Stimulated activated CD4-positive, alpha-beta T cell treated with anti-CD3 and anti-CD28 coated beads, Interleukin-15, amount 100 ng/mL, for 24 hours (primary cell): ENCODE results near the gene KCNA10.
A peak's percentile ranks its signal among the peaks of the same experiment; 100 is the strongest.

Source experiments
- DNase-seq: peaks from one replicate; pipeline ENCODE4 v3.0.0-alpha.2; 2020

The KCNA10 gene

DNA sequence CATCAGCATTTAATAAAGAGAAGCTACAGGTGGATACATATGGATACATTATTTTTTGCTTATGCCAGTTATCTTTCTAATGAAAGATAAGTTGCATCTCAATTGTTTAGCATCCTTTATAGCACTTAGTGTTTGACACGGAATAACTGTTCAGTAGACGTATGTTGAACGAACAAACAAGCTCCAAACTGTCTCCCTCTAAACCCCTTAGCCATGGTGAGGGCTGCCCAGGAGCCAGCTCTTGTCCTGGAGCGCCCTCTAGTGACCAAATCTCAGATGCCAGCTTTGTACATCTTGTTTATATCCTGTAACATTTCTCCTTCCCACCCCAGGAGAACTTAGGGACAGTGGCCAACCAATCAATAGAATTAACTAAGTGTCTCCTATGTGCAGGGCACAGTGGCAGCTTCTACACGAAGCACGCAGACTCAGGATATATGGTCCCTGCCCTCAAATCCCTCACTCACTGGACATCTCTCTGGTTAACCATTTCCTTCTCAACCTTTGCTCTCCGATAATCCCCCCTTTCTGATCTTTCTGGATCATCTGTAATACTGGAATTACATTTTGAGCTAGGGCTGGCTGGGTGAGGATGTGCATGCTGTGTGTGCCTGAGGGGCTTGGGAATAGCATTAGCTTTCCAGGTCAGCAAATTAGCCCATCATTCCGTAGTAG, 22.9 kb downstream of the KCNA10 start:
- peak; percentile 86 for DNase-seq

DNA sequence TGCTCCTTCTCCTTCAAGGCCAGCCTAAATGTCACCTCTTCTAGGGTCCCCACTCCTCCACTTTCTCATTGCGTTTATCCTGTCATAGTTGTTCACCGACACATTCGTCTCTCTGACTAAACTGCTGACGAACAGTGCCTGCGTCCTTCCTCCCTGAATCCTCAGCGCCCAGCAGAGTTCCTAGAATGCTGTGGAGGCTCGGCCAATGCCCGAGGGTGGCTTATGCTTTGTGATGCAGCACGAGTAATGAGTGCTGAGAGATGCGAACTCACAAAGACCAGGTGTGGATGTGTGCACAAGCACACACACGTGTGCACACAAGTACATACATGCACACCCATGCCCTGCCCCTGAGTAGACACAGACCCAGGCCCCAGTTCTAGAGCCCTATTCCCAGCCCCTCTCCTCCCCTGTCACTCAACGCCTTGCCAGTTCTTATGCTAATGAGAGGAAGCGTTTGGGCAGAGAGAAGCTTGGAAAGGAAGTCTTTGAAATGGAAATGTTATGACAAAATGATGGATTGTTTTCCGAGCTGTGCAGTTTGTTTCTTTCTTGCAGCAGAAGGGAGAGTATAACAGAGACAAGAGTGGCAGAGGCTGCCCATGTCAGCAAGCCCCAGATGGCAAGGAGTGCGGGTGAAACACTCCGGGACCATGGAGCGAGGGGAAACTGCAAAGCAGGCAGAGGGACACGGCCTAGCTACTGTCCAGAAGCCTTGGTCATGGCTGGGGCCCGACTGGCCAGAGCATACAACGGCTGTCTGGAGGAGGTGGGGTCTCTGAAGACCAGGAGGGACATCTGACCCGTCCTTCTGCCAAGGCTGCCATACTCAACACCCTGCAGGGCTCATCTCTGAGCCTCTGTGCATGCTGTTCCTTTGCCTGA, 24.2 kb downstream of the KCNA10 start:
- no peak for DNase-seq

DNA sequence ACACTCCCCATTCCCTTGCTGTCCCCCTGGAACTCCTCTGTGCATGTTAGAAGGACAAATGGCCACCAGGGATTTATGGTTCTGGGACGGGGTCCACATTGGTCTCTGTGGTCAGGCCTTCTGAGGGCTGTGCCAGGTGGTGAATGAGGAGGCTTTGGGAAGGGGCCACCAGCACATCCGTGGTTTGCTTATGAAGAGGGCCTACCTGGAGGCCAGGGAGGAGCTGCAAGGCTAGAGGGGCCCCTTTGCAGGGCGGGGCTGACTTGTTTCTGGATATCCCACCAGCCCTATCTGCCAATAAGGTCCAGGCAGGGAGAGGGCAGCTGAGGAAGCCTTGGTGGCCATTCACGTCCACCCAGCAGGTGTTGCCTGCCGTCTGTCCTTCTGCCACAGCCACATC, 24.9 kb downstream of the KCNA10 start:
- DNase-seq: no peak

DNA sequence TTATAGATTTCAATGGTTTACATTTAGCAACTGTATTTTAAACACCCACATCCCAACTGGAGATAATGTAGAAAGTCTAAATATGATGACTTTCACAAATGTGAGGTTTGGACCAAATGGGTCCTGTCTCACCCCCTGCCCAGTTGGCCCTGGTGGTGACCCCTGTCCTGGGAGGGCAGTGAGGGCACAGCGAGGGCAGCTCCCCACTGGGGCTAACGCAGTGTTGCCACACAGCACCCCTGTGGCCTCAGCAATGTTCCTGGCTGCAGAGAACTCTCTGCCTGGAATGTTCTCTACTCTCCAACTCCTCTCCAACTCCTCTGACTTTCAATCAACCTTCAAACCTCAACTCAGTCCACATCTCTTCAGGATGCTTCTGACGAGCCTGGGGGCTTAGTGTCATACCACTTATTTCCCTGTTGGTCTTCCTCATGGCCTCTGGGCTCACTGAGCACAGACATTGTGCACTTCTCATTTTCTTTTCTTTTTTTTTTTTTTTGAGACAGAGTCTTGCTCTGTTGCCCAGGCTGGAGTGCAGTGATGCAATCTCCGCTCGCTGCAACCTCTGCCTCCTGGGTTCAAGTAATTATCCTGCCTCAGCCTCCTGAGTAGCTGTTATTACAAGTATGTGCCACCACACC, 25.8 kb downstream of the KCNA10 start:
- no peak for DNase-seq

DNA sequence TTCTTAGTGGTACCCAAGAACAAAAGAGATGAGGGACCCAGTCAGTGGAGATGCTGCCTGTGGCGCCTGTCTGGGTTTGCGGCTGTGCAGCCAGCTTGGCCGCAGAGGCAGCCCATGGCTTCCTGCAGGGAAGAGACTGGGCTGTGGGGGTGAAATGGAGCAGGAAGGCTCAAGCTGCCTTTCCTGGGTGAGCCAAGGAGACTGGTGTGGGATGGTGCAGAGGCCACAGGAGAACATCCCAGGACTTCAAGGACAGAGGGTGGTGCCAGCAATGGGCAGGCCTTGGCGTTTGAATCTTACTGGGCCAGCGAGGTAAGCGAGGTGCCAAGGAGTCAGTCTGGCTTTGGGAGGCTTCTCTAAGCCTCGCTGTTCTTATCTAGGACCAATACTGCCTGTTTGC, 26.4 kb downstream of the KCNA10 start:
- DNase-seq: no peak

DNA sequence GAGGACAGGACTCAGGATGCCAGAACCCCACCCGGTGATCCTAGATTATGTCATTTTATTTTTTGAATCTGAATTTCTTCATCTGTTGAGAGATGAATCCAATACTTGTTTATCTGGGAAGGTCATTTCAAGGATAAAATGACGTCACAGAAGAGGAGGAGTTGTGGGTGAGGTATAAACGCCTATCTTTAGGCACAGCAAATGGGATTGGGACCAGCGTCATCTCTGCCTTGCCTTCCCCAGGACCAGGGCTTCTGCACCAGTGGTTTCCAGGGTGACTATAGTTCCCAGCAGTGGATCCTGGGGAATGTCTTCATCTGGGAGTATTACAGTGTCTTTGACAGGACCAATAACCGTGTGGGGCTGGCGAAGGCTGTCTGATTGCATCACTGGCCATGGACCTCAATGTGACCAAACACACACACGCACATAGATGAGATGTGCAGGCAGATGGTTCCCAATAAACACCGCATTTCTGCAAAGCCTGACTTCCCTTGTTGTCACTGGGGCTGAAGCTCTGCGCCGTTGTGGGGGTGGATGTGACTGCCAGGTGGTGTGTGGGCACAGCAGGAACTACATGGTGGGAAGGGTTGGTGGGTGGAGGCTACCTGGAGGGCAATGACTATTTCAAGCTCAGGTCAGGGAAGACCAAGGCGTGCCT, 28.1 kb downstream of the KCNA10 start:
- DNase-seq: no peak

DNA sequence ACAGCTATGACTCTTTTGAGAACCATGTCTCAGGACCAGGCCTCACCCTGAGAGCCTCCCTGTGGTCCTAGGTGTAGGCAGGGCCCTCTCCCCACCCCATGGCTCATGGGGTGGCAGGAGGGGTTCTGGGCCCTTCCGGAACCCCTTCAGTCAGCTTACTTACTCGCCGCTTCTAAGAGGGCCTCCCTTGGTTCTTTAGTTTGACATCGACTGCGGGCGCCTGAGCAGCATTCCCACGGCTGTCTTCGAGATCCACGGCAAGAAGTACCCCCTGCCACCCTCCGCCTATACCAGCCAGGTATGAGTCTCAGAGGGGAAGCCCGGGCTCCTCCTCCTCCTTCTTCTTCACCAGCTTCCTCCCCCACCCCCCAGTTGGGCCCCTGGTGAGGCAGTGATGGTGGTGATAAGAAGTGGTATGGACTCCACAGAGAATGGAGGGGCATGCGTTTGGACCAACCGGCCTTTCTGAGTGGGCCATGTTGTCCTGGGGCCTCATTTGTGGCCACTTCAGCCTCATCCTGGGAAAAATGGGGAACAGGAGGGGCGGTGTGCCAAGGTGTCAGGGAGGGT, 28.9 kb downstream of the KCNA10 start:
- no peak for DNase-seq

DNA sequence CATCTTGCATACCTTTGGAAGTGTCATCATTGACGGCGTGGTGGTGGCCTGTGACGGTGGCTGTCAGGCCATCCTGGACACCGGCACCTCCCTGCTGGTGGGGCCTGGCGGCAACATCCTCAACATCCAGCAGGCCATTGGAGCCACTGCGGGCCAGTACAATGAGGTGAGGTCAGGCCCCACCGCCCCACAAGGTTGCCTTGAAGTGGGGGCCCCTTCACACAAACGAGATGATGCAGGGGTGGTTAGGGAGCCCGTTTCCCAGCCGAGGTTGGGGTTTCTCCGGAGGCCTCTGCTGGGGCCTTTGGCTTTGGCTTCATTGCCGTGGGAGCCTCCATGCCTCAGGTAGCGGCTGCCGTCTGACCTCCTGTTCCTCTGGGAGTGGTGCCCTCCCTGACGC, 29.6 kb downstream of the KCNA10 start:
- no peak for DNase-seq

DNA sequence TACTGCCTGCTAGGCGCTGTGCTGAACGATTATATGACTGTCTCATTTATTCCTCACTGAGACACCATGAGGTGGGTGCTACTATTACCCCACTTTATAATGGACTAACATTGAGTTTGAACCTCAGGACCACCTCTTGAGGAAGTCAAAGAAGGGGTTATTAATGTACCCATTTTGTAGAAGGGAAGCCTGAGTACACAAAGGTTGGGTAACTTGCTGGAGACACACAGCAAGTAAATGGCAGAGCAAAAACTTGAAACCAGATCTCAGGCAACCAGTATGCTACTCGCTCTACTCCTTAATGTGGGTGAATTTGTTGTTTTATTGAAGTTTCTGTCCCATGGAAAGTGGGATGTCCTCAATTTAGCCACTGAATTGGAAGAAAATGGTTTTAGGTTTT, 30.1 kb downstream of the KCNA10 start:
- no peak for DNase-seq

DNA sequence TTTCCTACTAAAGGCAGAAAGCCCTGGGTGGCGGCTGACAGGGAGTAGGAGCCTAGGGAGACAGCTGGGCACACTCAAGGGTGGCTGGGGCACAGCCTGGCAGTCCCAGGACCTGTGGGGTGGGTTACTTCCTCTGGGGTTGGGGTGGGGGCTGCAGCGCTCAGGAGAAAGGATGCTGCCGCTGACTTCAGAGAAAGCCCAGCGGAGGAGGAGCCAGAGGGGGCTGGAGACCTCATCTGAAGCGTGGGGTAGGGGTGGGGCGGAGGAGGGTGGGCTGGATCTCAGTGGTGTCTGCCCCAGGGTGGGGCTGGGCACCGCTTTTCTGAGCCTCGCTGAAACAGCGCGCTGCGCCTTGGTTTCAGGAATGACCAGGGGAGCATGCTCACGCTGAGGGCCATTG, 30.8 kb downstream of the KCNA10 start:
- no peak for DNase-seq

DNA sequence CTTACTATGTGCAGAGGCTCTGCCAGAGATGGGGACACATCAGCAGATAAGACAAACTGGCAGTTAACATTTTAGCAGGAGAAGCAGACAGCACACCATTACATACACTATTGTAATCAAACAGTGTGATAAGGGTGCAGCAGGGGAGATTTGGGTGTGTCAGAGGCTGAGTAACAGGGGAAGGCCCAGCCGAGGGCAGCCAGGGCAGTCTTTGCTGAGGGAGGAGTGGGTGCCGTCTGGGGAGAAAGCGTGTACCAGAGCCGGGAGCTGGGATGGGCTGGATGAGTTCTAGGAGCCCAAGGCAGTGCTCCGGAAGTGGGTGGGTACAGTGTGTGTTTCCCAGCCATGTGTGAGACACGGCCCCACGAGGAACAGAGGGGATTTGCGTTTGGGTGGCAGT, 31.2 kb downstream of the KCNA10 start:
- no peak for DNase-seq

DNA sequence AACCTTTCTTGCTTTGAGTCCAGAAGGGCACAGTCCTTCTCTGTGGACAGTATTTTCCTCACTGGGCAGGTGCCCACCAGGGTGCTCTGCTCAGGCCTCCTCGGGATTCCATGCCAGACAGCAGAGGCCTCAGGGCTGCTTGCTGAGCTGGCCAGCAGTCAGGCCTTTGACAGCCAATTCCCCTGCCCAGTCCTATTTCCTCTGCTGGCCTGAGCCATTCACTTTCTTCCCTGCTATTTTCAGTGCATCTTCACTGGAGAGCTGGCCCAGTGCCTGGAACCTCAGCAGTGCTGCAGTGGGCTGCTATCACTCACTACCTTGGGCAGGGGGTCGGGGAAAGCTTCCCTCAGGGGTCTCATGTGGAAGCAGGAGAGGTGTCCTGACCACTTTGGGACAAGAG, 33.2 kb downstream of the KCNA10 start:
- DNase-seq: no peak

DNA sequence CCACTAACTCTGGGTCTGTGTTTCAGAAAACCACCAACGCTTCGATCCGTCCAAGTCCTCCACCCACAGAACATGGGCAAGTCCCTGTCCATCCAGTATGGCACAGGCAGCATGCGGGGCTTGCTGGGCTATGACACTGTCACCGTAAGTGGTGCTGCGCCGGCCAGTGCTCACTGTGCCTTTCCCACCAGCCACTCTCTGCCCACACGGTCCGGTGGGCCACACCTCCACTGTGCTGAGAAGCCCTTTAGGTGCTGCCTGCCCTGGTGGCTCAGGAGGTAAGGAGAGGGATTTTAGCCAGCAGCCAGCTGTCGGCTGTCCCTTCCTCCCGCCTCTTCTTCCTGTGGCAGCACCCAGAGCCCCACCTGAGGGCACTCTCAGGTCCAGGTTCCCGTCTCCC, 34.2 kb downstream of the KCNA10 start:
- DNase-seq: no peak

DNA sequence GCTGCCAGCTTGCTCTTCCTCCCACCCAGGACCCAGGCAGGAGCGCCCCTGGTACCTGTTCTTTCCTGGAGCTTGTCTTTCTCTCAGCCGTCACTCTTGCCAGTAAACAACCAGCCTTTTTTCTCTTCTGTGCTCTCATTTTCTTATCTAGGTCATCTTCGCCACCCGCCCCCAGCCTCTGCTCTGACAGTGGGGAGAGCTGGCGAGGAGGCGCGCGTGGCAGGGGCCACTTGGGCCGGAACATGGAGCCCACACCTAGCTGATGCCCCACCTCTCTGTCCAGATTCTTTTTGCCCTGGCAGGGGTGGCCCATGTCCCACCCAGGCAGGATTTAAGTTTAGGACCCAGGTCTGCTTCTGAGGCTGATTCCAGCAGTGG, 35.7 kb downstream of the KCNA10 start:
- DNase-seq: no peak

DNA sequence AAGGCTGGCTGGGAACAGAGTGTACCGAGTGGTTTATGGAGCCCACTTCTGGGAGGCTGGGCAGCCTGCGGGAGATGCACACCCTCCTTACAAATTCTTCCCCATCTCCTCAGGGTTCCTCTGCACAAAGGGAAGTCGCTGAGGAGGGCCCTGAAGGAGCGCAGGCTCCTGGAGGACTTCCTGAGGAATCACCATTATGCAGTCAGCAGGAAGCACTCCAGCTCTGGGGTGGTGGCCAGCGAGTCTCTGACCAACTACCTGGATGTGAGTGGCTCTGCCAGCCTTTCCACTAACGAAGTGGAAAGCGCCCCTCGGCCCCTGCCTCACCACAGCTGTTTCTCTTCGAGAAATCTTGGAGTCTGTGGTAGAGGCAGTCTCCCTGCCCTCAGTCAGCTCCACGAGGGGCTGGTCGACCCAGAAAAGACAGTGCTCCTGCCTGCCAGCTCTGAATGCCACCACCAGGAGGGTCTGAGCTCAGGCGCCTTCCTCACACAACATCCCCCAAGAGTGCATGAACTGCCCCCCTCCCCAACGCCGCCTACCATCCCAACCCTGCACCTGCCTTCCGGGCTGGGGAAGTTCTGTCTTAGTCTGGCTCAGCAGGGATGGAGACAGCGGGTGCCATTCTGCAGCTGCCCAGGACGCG, 36.2 kb downstream of the KCNA10 start:
- no peak for DNase-seq

DNA sequence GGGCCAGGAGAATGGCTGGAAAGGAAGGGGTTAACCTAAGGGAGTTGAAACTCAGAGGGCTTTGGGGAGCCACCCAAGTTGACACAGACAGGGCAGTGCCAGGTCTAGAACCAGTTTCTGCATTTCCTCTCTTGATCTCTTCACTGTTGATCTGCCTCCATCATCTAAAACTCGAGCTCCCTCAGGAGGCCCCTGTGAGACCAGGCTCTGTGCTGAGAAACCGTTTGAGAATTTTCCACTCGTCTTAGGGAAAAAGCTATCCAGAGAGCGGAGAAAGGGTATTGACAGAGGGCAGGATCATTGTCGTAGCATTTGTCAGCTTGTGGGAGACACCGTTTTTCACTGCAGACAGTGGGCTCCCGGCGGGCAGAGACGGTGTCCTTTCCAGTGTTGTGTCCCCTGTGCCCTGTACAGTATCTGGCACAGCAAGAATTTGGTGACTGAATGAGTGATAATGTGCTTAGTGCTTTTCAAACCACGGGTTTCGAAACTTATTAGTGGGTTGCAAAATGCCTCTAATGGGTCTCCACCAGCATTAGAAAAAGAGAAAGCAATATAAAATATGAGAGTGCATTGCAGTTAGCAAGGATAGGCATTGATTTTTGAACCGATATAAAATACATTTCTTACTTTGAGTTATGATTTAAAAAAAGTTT, 36.9 kb downstream of the KCNA10 start:
- DNase-seq: no peak

DNA sequence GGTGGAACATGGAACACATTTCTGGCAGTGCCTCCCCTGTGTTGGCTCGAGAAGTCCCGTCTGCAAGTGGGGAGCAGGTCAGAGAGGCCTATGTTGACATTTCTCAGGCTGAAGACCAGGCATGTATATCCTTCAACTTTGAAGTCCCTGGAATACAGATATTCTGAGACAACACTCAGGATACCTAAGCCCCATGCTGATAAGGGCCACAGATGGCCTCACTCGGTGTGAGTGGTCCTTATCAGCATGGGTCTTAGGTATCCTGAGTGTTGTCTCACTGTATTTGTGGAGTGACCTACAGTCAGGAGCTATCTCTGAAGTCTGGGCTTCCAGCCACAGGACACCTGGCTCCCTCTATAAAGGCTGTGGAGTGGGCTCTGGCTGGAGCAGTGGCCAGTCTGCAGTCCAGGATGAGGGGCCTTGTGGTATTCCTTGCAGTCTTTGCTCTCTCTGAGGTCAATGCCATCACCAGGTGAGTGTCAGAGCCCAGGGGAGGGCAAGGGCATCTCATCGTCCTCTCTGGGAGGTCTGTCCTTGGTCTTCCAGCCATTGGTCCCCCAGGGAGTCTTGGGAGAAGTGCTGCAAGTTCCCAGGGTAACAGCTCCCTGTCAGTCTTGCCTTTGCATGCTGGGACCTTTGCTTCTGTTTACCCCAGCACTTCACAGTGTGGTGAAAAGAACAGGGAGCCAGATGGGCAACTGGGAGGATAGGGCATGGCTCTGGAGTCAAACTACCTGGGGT, 38.4 kb downstream of the KCNA10 start:
- DNase-seq: no peak

DNA sequence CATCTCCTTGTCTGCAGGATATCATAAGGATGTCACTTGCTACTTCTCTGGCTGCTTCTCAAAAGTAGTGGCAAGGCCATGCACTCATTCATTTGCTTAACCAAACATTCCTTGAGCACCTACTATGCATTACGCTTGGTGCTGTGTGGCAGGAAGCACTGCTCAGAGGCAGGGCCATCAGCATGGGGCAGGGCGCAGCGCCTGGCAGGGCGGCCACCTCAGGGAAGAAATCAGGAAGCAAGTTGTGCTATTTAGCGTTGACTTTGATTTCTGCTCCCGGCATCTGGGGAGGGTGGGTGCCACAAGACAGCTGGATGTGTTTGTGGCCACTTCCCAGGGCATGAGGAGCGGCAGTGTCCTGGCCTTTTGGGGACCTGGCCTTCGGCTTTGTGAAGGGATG, 40.1 kb downstream of the KCNA10 start:
- no peak for DNase-seq

DNA sequence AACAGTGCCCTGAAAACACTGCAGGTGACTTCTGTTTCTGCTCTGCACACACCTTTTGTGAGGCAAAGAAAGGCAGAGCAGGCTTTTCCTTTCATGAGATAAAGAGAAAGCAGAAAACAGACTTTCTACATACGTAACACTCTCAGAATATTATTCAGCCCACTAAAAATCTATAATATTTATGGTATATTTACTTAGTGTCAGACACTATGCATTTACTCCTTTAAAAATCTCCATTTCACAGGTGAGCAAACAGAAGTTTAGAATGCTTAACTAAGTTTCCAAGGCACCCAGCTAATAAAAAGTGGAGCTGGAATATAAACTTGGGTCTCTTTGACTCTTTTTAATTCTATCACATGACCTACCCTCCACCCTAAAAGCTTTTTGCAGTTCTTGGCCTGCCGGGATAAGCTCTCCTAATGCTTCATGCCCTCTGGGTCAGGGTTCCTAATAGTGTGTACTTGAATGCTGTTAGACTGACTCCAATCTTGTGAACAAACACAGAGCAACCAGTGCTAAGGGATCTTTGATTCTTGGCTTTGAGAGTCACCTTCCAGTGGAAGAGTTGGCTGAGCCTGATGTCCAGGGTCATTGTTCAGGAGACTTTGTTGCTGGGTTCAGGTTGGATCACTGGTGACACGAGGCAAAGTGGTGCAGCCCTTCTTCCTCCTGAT, 40.9 kb downstream of the KCNA10 start:
- no peak for DNase-seq

DNA sequence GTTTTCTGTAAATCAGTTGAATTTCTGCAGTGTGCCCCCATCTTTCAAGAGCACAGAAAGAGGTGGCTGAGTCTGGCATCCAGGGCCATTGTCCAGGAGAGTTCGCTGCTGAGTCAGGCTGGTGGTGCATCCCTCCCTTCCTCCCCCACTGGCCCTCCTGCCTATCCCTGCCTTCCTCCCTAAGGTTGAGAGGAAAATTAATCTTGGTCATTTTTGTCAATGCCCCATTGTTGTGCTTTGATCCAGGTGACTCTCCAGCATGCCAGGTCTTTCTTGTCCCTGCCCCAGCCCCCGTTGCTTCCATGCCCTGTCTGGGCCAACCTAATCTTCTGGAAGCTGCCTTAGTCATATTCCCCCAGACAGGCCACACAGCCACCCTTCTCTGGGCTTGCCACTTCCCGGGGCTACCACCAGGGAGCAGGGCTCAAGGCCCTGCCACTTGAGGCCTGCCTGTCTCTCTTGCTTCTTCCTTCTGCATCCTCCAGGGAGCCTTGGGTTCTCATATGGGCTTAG, 41.5 kb downstream of the KCNA10 start:
- no peak for DNase-seq

DNA sequence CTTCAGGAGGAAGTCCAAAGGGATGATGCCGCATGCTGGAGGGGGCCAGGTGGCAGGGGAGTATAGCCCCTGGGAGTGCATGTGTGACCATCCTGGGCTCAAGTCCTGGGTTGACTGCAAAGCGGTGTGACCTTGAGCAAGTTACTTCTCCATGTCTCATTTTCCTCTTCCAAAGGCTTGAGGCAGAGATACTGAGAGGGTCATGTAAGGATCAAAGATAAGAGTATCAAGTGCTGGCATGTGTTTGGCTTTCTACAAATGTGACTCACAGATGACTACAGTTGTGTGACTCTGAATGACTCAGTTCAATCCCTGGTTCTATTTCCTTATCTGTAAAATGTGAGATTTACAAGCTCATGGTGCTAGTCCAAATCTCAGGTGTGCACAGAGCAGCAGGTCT, 41.9 kb downstream of the KCNA10 start:
- DNase-seq: no peak
